Mucosa of stomach (tissue), 1 donor: ENCODE data around the gene CRHR1.

ENCODE experiments used
- H3K27me3 ChIP-seq: one replicate; pipeline ENCODE4 v1.7.0; 2013; ENCODE audit warnings: mild to moderate bottlenecking, low read length; ENCODE audit not compliant: control insufficient read depth, insufficient read depth
- H3K36me3 ChIP-seq: one replicate; pipeline ENCODE4 v1.7.0; 2013; ENCODE audit warnings: low read length; ENCODE audit not compliant: control insufficient read depth, insufficient read depth
- H3K4me1 ChIP-seq: one replicate; pipeline ENCODE4 v1.7.0; 2013; ENCODE audit warnings: mild to moderate bottlenecking, low read length; ENCODE audit not compliant: control insufficient read depth, insufficient read depth
- H3K4me3 ChIP-seq: one replicate; pipeline ENCODE4 v1.7.0; 2013; ENCODE audit warnings: low read length
- H3K9ac ChIP-seq: one replicate; pipeline ENCODE4 v1.7.0; 2013; ENCODE audit warnings: mild to moderate bottlenecking, low read length, moderate library complexity
- H3K9me3 ChIP-seq: one replicate; pipeline ENCODE4 v1.7.0; 2013; ENCODE audit warnings: mild to moderate bottlenecking, low read length, moderate library complexity; ENCODE audit not compliant: control insufficient read depth
- donor health status: Pancreatic carcinoma.

CRHR1 gene

GRCh38 chr17:45833920-45834319 is 49.8 kb downstream of the CRHR1 start:
- Histone ChIP-seq H3K9me3 (no peaks in the 10 kb centered on the region), H3K27me3 (peaks cover 8% of the 10 kb centered on the region), H3K9ac (no peak overlapping the region), H3K4me3 (no peak overlapping the region), H3K4me1 (no peaks in the 10 kb centered on the region), H3K36me3 (no peaks in the 10 kb centered on the region)

- Histone ChIP-seq H3K4me3 (no peak overlapping the region), H3K9ac (no peak overlapping the region), H3K27me3 (peaks cover 5% of the 10 kb centered on the region), H3K36me3 (no peaks in the 10 kb centered on the region), H3K4me1 (no peaks in the 10 kb centered on the region), H3K9me3 (no peaks in the 10 kb centered on the region)
These were observed 50.6 kb downstream of the CRHR1 start for GRCh38 chr17:45834471-45835396.

- Histone ChIP-seq H3K4me3 (no peak overlapping the region), H3K27me3 (peaks cover 4% of the 10 kb centered on the region), H3K36me3 (no peaks in the 10 kb centered on the region), H3K9me3 (no peaks in the 10 kb centered on the region), H3K4me1 (no peaks in the 10 kb centered on the region), H3K9ac (no peak overlapping the region)
These were observed 51.4 kb downstream of the CRHR1 start for GRCh38 chr17:45835481-45835880.

- Histone ChIP-seq H3K4me3 (no peak overlapping the region), H3K36me3 (no peaks in the 10 kb centered on the region), H3K9ac (no peak overlapping the region), H3K9me3 (no peaks in the 10 kb centered on the region), H3K4me1 (no peaks in the 10 kb centered on the region), H3K27me3 (peaks cover 4% of the 10 kb centered on the region)
These were observed 52.2 kb downstream of the CRHR1 start for GRCh38 chr17:45836047-45837044.

GRCh38 chr17:45837187-45837586 is 53.1 kb downstream of the CRHR1 start:
- H3K27me3 ChIP-seq, result no peaks in the 10 kb centered on the region
- H3K36me3 ChIP-seq, result no peaks in the 10 kb centered on the region
- no peaks in the 10 kb centered on the region for H3K4me1 ChIP-seq
- H3K4me3 ChIP-seq, result no peak overlapping the region
- H3K9ac ChIP-seq, result no peak overlapping the region
- no peaks in the 10 kb centered on the region for H3K9me3 ChIP-seq

- no peak overlapping the region for H3K4me3 ChIP-seq
- no peaks in the 10 kb centered on the region for H3K27me3 ChIP-seq
- no peaks in the 10 kb centered on the region for H3K9me3 ChIP-seq
- no peak overlapping the region for H3K9ac ChIP-seq
- no peaks in the 10 kb centered on the region for H3K36me3 ChIP-seq
- H3K4me1 ChIP-seq, result no peaks in the 10 kb centered on the region
These were observed 53.5 kb downstream of the CRHR1 start for GRCh38 chr17:45837603-45838002.

DNA sequence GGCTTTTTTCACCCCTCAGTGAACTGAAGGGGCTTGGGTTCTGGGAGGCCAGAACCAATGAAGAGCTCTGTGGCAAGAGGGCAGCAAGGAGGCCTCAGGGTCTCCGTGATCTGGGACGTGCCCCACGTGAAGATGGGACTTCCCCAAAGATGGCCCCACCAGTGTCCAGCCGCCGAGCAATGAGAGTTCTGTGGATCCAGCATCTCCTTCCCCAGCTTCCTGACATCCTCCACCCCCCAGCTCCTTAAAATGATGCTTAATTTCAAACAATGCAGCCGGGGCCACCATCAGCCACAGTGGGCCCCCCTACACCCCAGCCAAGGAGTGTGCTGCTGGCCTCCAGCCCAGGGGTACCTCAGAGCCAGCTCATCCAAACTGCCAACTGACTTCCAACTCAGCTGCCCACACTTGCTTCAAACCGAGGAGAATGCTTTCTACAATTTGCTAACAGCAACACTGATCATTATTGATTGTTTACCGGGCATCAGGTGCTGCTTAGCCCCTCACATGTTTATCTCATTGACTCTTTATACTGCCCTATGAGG is 54.7 kb downstream of the CRHR1 start:
- Histone ChIP-seq H3K36me3 (no peaks in the 10 kb centered on the region), H3K27me3 (no peaks in the 10 kb centered on the region), H3K4me3 (no peak overlapping the region), H3K4me1 (no peaks in the 10 kb centered on the region), H3K9me3 (no peaks in the 10 kb centered on the region), H3K9ac (no peak overlapping the region)

GRCh38 chr17:45839442-45839841 is 55.3 kb downstream of the CRHR1 start:
- Histone ChIP-seq H3K9me3 (no peaks in the 10 kb centered on the region), H3K27me3 (no peaks in the 10 kb centered on the region), H3K9ac (no peak overlapping the region), H3K4me1 (no peaks in the 10 kb centered on the region), H3K36me3 (no peaks in the 10 kb centered on the region), H3K4me3 (no peak overlapping the region)

GRCh38 chr17:45841186-45841585 is 57.1 kb downstream of the CRHR1 start:
- H3K9ac ChIP-seq, result no peak overlapping the region
- no peaks in the 10 kb centered on the region for H3K9me3 ChIP-seq
- no peak overlapping the region for H3K4me3 ChIP-seq
- no peaks in the 10 kb centered on the region for H3K4me1 ChIP-seq
- no peaks in the 10 kb centered on the region for H3K36me3 ChIP-seq
- no peaks in the 10 kb centered on the region for H3K27me3 ChIP-seq

GRCh38 chr17:45841883-45842525 is 57.9 kb downstream of the CRHR1 start:
- H3K9ac ChIP-seq, result no peak overlapping the region
- H3K4me3 ChIP-seq, result no peak overlapping the region
- no peaks in the 10 kb centered on the region for H3K9me3 ChIP-seq
- no peaks in the 10 kb centered on the region for H3K36me3 ChIP-seq
- no peaks in the 10 kb centered on the region for H3K27me3 ChIP-seq
- H3K4me1 ChIP-seq, result no peaks in the 10 kb centered on the region

GRCh38 chr17:45843722-45844121 is 59.6 kb downstream of the CRHR1 start:
- Histone ChIP-seq H3K9ac (no peak overlapping the region), H3K4me3 (no peak overlapping the region), H3K27me3 (no peaks in the 10 kb centered on the region), H3K9me3 (no peaks in the 10 kb centered on the region), H3K36me3 (no peaks in the 10 kb centered on the region), H3K4me1 (no peaks in the 10 kb centered on the region)
